Motor neuron (in vitro differentiated cells): Measurements from ENCODE around the gene TBC1D22B. TPM values are rescaled to one million over a fixed set of nuclear protein-coding genes. Genes with fewer than 3 reads are reported as not detected.

Experiments used
- ATAC-seq, 8 experiments: fragments of 200-7000 bp; cut with Tn5 transposase; replicated peaks in 6 of 8; 2 replicates each; pipeline ENCODE4 v1.8.0; 2021; ENCODE audit warnings: mild to moderate bottlenecking in 8 of 8, moderate library complexity in 8 of 8
- H3K27ac ChIP-seq, 2 donors: fragments of 250-450 bp; sonication (Bioruptor Pico); 2 replicates each; pipeline ENCODE4 v1.9.0; 2021; ENCODE audit warnings: antibody characterized with exemption in 2 of 2, mild to moderate bottlenecking in 2 of 2, moderate library complexity in 1 of 2
- H3K4me1 ChIP-seq, 2 donors: fragments of 250-450 bp; sonication (Bioruptor Pico); replicated peaks in 1 of 2; 2 replicates each; pipeline ENCODE4 v1.6.1; 2021; ENCODE audit warnings: antibody characterized with exemption in 2 of 2, mild to moderate bottlenecking in 2 of 2, moderate library complexity in 1 of 2
- H3K4me3 ChIP-seq, 5 donors: fragments of 250-450 bp; sonication (Bioruptor Pico); 2 replicates each; pipeline ENCODE4 v1.9.0; 2021; ENCODE audit warnings: antibody characterized with exemption in 5 of 5, mild to moderate bottlenecking in 5 of 5, moderate library complexity in 4 of 5
- WGBS, 10 experiments: fragments of 450-650 bp; shearing (Covaris generic); methylation state at CpG; one replicate each; pipeline ENCODE4 v1.0.0; 2022; 5-methylcytosine and 5-hydroxymethylcytosine counted together
- in situ Hi-C, 9 experiments: fragments of 400-800 bp; cut with MboI; loops; one replicate each; pipeline ENCODE4 v1.15.0; 2021; ENCODE audit warnings: low sequenced_read_pairs in 9 of 9, low pct_unique_long_range_greater_than_20kb in 2 of 9; ENCODE audit not compliant: unreplicated experiment in 9 of 9
- total RNA-seq, 8 experiments: library from RNA; unstranded; fragments of 300-600 nt; gene quantifications; 2 replicates each; pipeline versions ENCODE4 v1.2.3 to v1.2.4, GENCODE V29; 2022

TBC1D22B gene
- total RNA-seq, 8 experiments from 2014 or later, result 6.4 to 17.1 (median 9.2) TPM

DNA sequence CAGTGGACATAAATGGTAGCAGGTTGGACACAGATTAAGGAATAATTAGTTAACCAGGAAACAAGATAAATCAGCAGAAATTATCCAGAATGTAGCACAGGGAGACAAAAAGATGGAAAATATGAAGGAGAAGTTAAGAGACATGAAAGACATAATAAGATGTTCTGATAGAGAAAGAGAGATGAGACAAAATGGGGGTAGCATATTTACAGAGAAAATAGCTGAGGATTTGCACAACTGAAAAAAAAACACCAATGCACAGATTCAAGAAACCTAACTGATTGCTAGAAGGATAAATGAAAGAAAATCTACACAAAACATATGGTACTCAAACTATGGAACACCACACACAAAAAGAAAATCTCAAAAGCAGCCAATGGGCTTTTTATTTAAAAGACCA lies 34.6 kb upstream of the TBC1D22B start:
- in situ Hi-C loops, result loop anchor here in 4 of 9 experiments (25.0 kb wide), 2 partner anchors 186 to 336 kb away; partner anchors contain the start of gene C6orf89 (in 3 of the 4)
- Histone ChIP-seq H3K4me3 (peak overlapping the region; percentile 19 to 44 (median 38)), H3K27ac (peak overlapping the region in 1 of 2 donors; percentile 50), H3K4me1 (peaks cover 8% of the 10 kb centered on the region in 2 donors)
- ATAC-seq, result no peak

DNA sequence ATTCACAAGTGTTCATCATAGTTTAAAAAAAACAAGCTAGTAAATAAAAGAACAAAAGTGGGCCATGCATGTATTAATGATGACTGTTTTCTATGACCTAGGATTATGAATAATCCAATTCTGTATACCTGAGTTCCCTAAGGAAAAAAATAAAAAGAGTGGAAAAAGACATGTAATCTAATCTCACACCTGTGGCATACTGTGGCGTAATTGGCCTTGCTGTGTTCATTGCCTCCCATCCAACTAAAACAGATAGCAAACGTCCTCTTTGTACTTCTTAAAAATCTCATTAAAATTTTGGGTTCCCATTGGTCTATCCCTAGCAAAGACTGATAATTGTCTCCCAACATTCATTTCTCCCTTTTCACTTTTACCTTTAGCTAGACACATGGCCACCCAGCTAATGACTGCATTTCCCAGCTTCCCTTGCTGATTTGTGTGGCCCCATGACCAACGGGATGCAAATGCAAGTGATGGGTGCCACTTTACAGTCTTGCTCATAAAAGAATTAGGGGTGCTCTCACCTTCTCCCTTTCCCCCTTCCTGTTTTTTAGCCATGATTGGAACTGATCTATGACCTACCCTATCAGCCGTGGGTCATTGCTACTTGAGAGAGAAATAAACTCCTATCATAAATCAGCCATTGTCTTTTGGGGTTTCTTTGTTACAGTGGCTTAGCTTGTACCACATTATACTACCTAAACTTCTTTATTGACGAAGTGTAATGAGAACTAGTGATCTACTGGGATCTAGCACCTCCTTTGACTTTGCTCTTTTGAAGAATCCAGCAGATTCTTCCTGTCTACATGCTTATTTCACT lies 32.0 kb upstream of the TBC1D22B start:
- no peak for ATAC-seq
- 46 to 86% (median 67%) methylated on average over 1 to 5 of the region's 5 CpGs for WGBS, 10 experiments
- Histone ChIP-seq H3K4me3 (no peak overlapping the region), H3K27ac (no peak overlapping the region), H3K4me1 (peaks cover 8% of the 10 kb centered on the region in 2 donors)
- in situ Hi-C loops, result no loop called here

GRCh38 chr6:37230104-37230503 lies 27.5 kb upstream of the TBC1D22B start:
- no peak overlapping the region for H3K4me3 ChIP-seq
- WGBS, 10 experiments, result 40 to 100% (median 88%) methylated on average over 1 to 5 of the region's 6 CpGs; no CpG with 5 or more reads in 1 of the 10 experiments
- no peak overlapping the region for H3K27ac ChIP-seq
- no peak for ATAC-seq
- H3K4me1 ChIP-seq, result no peaks in the 10 kb centered on the region
- in situ Hi-C loops, result no loop called here

DNA sequence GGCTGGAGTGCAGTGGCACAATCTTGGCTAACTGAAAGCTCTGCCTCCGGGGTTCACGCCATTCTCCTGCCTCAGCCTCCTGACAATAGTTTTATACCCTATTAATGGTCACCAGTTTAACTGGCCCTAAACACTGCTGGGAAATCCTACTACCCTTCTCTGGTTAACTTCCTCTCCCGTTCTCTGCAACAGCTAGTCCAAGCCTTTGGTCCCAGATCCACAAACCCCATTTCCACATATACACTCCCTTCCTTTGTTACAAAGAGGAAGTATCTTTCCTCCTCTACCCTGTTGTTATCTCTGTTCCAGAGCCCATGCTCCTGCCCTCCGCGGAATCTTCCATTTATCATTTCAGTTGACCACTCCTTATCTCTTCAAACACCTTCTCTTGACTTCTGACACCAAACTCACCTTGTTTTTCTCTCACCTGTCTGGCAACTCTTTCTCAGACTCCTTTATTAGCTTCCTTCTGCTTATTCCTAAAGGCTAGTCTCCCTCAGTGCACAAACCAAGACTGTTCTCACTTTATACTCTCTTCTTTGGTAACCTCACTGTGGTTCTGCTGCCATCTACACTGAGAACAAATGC lies 25.0 kb upstream of the TBC1D22B start:
- H3K4me1 ChIP-seq, result peaks cover 6 to 8% of the 10 kb centered on the region in 2 donors
- 55 to 100% (median 93%) methylated on average over 1 to 5 of the region's 5 CpGs for WGBS, 10 experiments
- no peak overlapping the region for H3K4me3 ChIP-seq
- in situ Hi-C loops, result no loop called here
- no peak for ATAC-seq
- no peak overlapping the region for H3K27ac ChIP-seq

- ATAC-seq, result no peak
- H3K27ac ChIP-seq, result no peak overlapping the region
- no peak overlapping the region for H3K4me3 ChIP-seq
- H3K4me1 ChIP-seq, result peaks cover 7 to 8% of the 10 kb centered on the region in 2 donors
- WGBS, 10 experiments, result 73 to 100% (median 100%) methylated on average over 1 to 7 of the region's 7 CpGs; no CpG with 5 or more reads in 1 of the 10 experiments
- in situ Hi-C loops, result no loop called here
These were observed 24.0 kb upstream of the TBC1D22B start for GRCh38 chr6:37233541-37233940.

DNA sequence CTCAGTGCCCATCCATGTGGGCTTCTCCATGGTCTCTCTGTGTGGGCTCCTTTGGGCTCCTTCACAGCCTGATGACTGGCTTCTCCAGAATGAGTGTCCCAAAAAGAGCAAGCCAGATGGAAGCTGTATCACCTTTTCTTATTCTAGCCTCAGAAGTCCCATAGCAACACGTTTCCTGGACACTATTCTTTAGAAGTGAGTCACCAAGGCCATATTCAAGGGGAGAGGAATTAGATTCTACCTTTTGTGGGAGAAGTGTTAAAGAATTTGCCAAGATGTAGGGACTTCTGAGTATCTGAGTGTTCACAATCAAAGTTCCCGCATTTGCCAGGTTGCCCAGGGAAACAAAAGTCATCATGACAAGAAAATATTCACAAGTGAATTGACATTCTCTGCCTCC lies 20.7 kb upstream of the TBC1D22B start:
- no peak overlapping the region for H3K27ac ChIP-seq
- H3K4me1 ChIP-seq, result peaks cover 7 to 11% of the 10 kb centered on the region in 2 donors
- peak in 3 of 8 experiments; percentile 21 to 65 (median 33) for ATAC-seq
- H3K4me3 ChIP-seq, result no peak overlapping the region
- in situ Hi-C loops, result no loop called here
- WGBS, 10 experiments, result 0 to 100% (median 67%) methylated on average over 1 to 2 of the region's 2 CpGs; no CpG with 5 or more reads in 4 of the 10 experiments

DNA sequence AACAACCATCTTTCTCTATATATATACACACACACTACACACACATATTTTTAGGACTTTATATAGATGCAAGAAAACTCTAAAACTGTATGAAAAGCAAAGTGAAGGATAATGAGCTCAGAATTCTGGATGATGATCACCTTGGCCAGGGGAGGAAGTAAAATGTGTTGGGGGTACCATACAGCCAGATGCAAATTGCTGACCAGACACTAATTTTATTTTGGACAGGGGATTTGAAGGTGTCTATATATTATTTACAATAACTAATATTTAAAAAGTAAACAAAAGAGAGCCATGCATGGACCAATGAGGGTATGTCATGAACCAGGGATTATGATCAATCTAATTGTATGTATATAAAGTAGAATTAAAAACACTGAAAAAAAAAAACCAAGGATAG lies 19.8 kb upstream of the TBC1D22B start:
- in situ Hi-C loops, result no loop called here
- no peak for ATAC-seq
- Histone ChIP-seq H3K27ac (no peak overlapping the region), H3K4me1 (peaks cover 7 to 20% of the 10 kb centered on the region in 2 donors), H3K4me3 (no peak overlapping the region)

DNA sequence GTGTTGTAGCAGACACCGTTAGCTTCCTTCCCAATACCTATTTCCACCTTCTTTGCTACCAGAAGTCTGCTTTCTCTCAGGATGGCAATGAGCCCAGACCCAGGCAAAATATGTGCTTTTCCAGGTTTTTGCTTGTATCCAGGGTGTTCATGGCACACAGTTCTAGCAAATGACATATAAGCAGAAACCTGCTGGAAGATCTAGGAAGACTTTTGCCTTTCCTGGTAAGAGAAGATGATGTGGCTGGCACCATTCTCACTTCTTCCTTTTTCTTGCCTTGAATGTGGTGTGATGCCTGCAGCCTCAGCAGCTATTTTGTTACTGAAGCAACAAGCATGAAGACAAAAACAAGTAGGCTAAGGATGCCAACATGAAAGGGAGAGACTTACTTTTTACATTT lies 19.2 kb upstream of the TBC1D22B start:
- whole genome bisulfite sequencing, 10 experiments, result 56 to 100% (median 69%) methylated on average over 1 of the region's 1 CpG; no CpG with 5 or more reads in 2 of the 10 experiments

DNA sequence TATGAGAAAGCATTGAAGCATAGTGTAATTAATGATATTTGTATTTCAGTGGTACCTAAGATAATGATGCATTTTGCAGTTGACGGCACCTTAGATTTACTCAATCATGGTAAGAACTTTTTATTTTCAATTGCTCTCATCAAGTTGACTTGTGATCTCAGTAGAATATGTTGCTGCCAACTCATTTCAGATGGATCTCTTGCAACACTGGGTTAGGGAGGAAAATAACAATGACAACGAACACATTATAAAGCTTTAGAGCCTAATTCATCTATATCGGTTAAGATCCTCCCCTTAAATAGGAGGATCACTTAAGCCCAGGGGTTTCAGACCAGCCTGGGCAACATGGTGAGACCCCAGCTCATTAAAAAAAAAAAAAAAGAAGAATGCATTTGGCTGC lies 18.0 kb upstream of the TBC1D22B start:
- ATAC-seq, result no peak
- in situ Hi-C loops, result no loop called here
- H3K27ac ChIP-seq, result no peak overlapping the region
- peaks cover 7 to 22% of the 10 kb centered on the region in 2 donors for H3K4me1 ChIP-seq
- no peak overlapping the region for H3K4me3 ChIP-seq
- WGBS, 10 experiments, result 0 to 100% (median 93%) methylated on average over 1 to 3 of the region's 3 CpGs; no CpG with 5 or more reads in 1 of the 10 experiments

More for the DNA sequence above, 19.2 kb upstream of the TBC1D22B start:
- Histone ChIP-seq H3K4me1 (peaks cover 7 to 20% of the 10 kb centered on the region in 2 donors), H3K4me3 (no peak overlapping the region), H3K27ac (no peak overlapping the region)
- ATAC-seq, result no peak
- in situ Hi-C loops, result no loop called here

DNA sequence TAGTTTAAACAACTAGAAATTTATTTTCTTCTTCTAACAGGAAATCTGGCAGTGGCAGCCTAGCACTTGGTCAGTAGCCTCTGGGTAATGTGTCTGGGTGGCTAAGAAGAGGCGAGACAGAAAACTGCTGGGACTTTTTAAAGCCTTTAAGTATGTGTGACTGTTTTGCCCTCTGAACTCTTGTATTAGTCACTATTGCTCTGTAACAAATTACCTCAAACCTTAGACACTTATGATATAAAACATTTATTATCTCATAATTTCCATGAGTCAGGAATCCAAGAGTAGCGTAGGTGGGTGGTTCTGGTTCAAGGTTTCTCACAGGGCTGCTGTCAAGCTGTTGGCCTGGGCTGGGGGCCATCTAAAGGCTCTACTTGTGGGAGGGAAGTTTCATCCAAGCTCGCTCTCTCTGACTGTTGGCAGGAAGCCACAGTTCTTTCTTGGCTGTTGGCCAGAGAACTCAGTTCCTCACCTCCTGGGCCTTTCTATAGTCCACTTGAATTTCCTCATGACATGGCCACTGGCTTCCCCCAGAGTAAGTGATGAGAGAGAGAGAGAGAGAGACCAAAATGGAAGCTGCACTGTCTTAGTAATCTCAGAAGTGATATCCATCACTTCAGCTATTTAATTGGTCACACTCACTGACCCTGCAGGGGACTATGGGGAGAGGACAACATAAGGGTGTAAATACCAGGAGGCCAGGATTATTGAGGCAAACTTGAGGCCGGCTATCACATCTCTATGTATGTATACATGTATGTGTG lies 17.4 kb upstream of the TBC1D22B start:
- WGBS, 10 experiments, result 0 to 91% (median 80%) methylated on average over 2 to 4 of the region's 4 CpGs; no CpG with 5 or more reads in 2 of the 10 experiments
- no peak overlapping the region for H3K27ac ChIP-seq
- no peak overlapping the region for H3K4me3 ChIP-seq
- H3K4me1 ChIP-seq, result peaks cover 7 to 25% of the 10 kb centered on the region in 2 donors
- in situ Hi-C loops, result no loop called here
- peak; percentile 8 to 73 (median 37) for ATAC-seq

- in situ Hi-C loops, result no loop called here
- ATAC-seq, result no peak
- H3K27ac ChIP-seq, result no peak overlapping the region
- H3K4me3 ChIP-seq, result no peak overlapping the region
- 67 to 100% (median 94%) methylated on average over 2 to 6 of the region's 6 CpGs; no CpG with 5 or more reads in 2 of the 10 experiments for WGBS, 10 experiments
- peaks cover 7 to 27% of the 10 kb centered on the region in 2 donors for H3K4me1 ChIP-seq
These were observed 16.4 kb upstream of the TBC1D22B start for GRCh38 chr6:37241131-37241530.

DNA sequence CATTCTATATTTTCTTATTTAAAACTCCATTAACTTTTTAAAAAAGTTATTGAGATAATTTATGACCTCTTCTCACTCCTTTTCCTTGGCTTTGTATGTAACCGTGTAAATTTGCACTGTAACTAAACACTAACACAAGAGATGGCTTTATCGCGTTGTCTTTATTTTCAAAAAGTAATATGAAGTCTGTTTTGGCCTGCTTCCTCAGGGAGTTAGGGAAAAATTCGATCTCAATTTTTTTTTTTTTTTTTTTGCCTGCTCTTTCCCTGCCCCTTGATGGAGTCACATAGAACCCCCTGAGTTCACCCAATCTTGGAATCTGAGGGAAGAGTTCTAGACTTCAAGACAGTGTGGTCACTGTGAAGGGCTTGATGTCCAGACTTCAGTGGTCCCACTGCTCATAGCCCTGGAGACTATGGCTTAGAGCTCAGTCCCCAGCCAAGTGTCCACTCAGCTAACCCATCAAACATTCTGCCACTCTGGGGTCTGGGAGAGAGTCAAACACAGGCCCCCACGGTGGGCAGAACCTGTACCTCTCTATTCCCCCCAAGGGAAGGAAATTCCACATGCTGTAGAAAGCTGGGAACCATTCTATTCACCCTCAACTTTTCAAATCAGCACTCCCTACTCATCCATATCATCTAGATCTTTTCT lies 15.7 kb upstream of the TBC1D22B start:
- 32 to 100% (median 84%) methylated on average over 1 to 5 of the region's 5 CpGs for WGBS, 10 experiments
- Histone ChIP-seq H3K4me1 (peaks cover 7 to 23% of the 10 kb centered on the region in 2 donors), H3K27ac (peak overlapping the region in 1 of 2 donors; percentile 35), H3K4me3 (no peak overlapping the region)
- in situ Hi-C loops, result no loop called here
- peak in 3 of 8 experiments; percentile 1 to 23 (median 15) for ATAC-seq
